Mucosa of descending colon (tissue), 3 donors: ENCODE data around the gene MAMDC2. TPM values are rescaled to one million over a fixed set of nuclear protein-coding genes. Genes with fewer than 3 reads are reported as not detected.

Experiments used
- ATAC-seq: fragments of 200-7000 bp; cut with Tn5 transposase; one replicate; pipeline ENCODE4 v1.9.1; 2020; ENCODE audit warnings: mild to moderate bottlenecking, moderate library complexity
- DNase-seq, 3 donors: peaks; one replicate each; pipeline ENCODE4 v3.0.0-alpha.2; 2020
- H3K36me3 ChIP-seq: fragments of 200-600 bp; one replicate; pipeline ENCODE4 v1.8.0; 2021; ENCODE audit warnings: low read depth, mild to moderate bottlenecking
- H3K4me1 ChIP-seq: fragments of 200-600 bp; one replicate; pipeline ENCODE4 v1.8.0; 2021; ENCODE audit warnings: low read depth, mild to moderate bottlenecking
- H3K4me3 ChIP-seq: fragments of 200-600 bp; one replicate; pipeline ENCODE4 v1.8.0; 2021; ENCODE audit warnings: mild to moderate bottlenecking
- H3K9me3 ChIP-seq: fragments of 200-600 bp; one replicate; pipeline ENCODE4 v1.8.0; 2021; ENCODE audit warnings: mild to moderate bottlenecking
- intact Hi-C, 2 donors: fragments of 100-400 bp; cut with DNase I in 1 of 2; cut with micrococcal nuclease in 1 of 2; formaldehyde crosslinking; loops; one replicate each; pipeline versions ENCODE4 v1.11.0 to v1.11.1; 2022; cut with DNase I, micrococcal nuclease
- total RNA-seq, 3 donors: library from RNA; stranded (reverse); fragmentation: NEBNext Ultra II Directional in 2 of 3; extraction: Animal tissue kit (Norgen Biotek cat#: 25700) in 2 of 3; gene quantifications; one replicate each; pipeline versions ENCODE4 v1.2.1 to v1.2.4, GENCODE V29; 2021 to 2023
- TF ChIP-seq, protein P1 (sequence below): fragments of 200-600 bp; IDR thresholded peaks from one replicate; pipeline ENCODE4 v1.8.0; 2022; ENCODE audit warnings: antibody characterized with exemption, mild to moderate bottlenecking
- donor health status: DM: no; HTN: no; CAD: no; lungs with moderate emphysema.
- donor health status: DM: no; HTN: no; CAD: no.
- donor health status: DM: no; HTN: yes; CAD: no.

MAMDC2 gene
- total RNA-seq, 3 donors from 2014 or later, result 3.5 to 70.6 (median 6.9) TPM

DNA sequence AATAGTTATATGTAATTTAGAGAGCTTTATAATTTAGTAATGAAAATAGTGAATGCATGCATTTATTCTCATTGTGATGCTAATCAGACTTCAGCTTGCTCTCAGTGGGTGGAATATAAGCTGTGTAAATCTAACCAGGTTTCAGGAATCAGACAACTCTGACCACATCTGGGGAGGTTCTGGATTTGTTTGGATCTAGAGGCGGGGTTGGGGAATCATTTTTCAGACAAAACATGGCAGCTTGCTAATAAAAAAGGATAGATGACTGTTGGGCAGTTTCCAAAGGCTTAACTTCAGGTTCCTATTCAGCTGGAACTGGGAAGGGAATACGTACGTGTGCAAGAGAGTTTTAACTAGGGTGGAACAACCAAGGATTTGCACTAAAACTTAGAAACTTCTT lies 43.2 kb upstream of the MAMDC2 start:
- Histone ChIP-seq H3K9me3 (no peaks in the 10 kb centered on the region), H3K4me3 (no peak overlapping the region), H3K4me1 (no peaks in the 10 kb centered on the region), H3K36me3 (no peaks in the 10 kb centered on the region)
- intact Hi-C loops, result no loop called here
- TF ChIP-seq, protein P1, sequence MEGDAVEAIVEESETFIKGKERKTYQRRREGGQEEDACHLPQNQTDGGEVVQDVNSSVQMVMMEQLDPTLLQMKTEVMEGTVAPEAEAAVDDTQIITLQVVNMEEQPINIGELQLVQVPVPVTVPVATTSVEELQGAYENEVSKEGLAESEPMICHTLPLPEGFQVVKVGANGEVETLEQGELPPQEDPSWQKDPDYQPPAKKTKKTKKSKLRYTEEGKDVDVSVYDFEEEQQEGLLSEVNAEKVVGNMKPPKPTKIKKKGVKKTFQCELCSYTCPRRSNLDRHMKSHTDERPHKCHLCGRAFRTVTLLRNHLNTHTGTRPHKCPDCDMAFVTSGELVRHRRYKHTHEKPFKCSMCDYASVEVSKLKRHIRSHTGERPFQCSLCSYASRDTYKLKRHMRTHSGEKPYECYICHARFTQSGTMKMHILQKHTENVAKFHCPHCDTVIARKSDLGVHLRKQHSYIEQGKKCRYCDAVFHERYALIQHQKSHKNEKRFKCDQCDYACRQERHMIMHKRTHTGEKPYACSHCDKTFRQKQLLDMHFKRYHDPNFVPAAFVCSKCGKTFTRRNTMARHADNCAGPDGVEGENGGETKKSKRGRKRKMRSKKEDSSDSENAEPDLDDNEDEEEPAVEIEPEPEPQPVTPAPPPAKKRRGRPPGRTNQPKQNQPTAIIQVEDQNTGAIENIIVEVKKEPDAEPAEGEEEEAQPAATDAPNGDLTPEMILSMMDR, result no peak
- DNase-seq, result no peak
- no peak for ATAC-seq

GRCh38 chr9:70003901-70004714 lies 39.5 kb upstream of the MAMDC2 start:
- intact Hi-C loops, result no loop called here
- ATAC-seq (no peak), DNase-seq (no peak)
- Histone ChIP-seq H3K4me3 (no peak overlapping the region), H3K9me3 (no peaks in the 10 kb centered on the region), H3K36me3 (no peaks in the 10 kb centered on the region), H3K4me1 (no peaks in the 10 kb centered on the region)
- TF ChIP-seq, protein P1, result no peak

GRCh38 chr9:70006306-70006705 lies 37.3 kb upstream of the MAMDC2 start:
- Histone ChIP-seq H3K36me3 (no peaks in the 10 kb centered on the region), H3K9me3 (no peaks in the 10 kb centered on the region), H3K4me3 (no peak overlapping the region), H3K4me1 (no peaks in the 10 kb centered on the region)
- DNase-seq (no peak), ATAC-seq (no peak)
- intact Hi-C loops, result no loop called here
- TF ChIP-seq, protein P1, result no peak

- Histone ChIP-seq H3K9me3 (no peaks in the 10 kb centered on the region), H3K4me3 (no peak overlapping the region), H3K4me1 (no peaks in the 10 kb centered on the region), H3K36me3 (no peaks in the 10 kb centered on the region)
- DNase-seq (no peak), ATAC-seq (no peak)
- TF ChIP-seq, protein P1, result no peak
- intact Hi-C loops, result no loop called here
These were observed 35.8 kb upstream of the MAMDC2 start for GRCh38 chr9:70007831-70008230.

DNA sequence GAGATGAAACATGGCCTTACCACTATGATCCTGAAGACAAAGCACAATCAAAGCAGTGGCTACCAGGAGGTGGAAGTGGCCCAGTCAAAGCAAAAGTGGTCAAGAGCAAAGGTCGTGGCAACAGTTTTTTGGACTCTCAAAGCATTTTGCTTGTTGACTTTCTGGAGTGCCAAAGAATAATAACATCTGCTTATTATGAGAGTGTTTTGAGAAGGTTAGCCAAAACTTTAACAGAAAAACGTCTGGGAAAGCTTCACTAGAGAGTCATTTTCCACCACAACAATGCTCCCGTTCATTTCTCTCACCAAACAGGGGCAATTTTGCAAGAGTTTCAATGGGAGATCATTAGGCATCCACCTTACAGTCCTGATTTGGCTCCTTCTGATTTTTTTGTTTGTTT lies 33.6 kb upstream of the MAMDC2 start:
- intact Hi-C loops, result no loop called here
- TF ChIP-seq, protein P1, result no peak
- ATAC-seq (no peak), DNase-seq (no peak)
- Histone ChIP-seq H3K9me3 (no peaks in the 10 kb centered on the region), H3K36me3 (no peaks in the 10 kb centered on the region), H3K4me1 (no peaks in the 10 kb centered on the region), H3K4me3 (no peak overlapping the region)
